Mucosa of descending colon (tissue), 3 donors: ENCODE measurements around the gene BPIFB3. TPM values are rescaled to one million over a fixed set of nuclear protein-coding genes. Genes with fewer than 3 reads are reported as not detected.

ENCODE experiments used
- ATAC-seq: fragments of 200-7000 bp; cut with Tn5 transposase; one replicate; pipeline ENCODE4 v1.9.1; 2020; ENCODE audit warnings: mild to moderate bottlenecking, moderate library complexity
- DNase-seq, 3 donors: peaks; one replicate each; pipeline ENCODE4 v3.0.0-alpha.2; 2020
- H3K36me3 ChIP-seq: fragments of 200-600 bp; one replicate; pipeline ENCODE4 v1.8.0; 2021; ENCODE audit warnings: low read depth, mild to moderate bottlenecking
- H3K4me1 ChIP-seq: fragments of 200-600 bp; one replicate; pipeline ENCODE4 v1.8.0; 2021; ENCODE audit warnings: low read depth, mild to moderate bottlenecking
- H3K4me3 ChIP-seq: fragments of 200-600 bp; one replicate; pipeline ENCODE4 v1.8.0; 2021; ENCODE audit warnings: mild to moderate bottlenecking
- H3K9me3 ChIP-seq: fragments of 200-600 bp; one replicate; pipeline ENCODE4 v1.8.0; 2021; ENCODE audit warnings: mild to moderate bottlenecking
- CTCF ChIP-seq: fragments of 200-600 bp; IDR thresholded peaks from one replicate; pipeline ENCODE4 v1.8.0; 2022; ENCODE audit warnings: antibody characterized with exemption, mild to moderate bottlenecking
- intact Hi-C, 2 donors: fragments of 100-400 bp; cut with DNase I in 1 of 2; cut with micrococcal nuclease in 1 of 2; formaldehyde crosslinking; loops; one replicate each; pipeline versions ENCODE4 v1.11.0 to v1.11.1; 2022; cut with DNase I, micrococcal nuclease
- total RNA-seq, 3 donors: library from RNA; stranded (reverse); fragmentation: NEBNext Ultra II Directional in 2 of 3; extraction: Animal tissue kit (Norgen Biotek cat#: 25700) in 2 of 3; gene quantifications; one replicate each; pipeline versions ENCODE4 v1.2.1 to v1.2.4, GENCODE V29; 2021 to 2023
- donor health status: DM: no; HTN: no; CAD: no; lungs with moderate emphysema.
- donor health status: DM: no; HTN: no; CAD: no.
- donor health status: DM: no; HTN: yes; CAD: no.

The BPIFB3 gene
- total RNA-seq, 3 donors from 2014 or later = not detected

DNA sequence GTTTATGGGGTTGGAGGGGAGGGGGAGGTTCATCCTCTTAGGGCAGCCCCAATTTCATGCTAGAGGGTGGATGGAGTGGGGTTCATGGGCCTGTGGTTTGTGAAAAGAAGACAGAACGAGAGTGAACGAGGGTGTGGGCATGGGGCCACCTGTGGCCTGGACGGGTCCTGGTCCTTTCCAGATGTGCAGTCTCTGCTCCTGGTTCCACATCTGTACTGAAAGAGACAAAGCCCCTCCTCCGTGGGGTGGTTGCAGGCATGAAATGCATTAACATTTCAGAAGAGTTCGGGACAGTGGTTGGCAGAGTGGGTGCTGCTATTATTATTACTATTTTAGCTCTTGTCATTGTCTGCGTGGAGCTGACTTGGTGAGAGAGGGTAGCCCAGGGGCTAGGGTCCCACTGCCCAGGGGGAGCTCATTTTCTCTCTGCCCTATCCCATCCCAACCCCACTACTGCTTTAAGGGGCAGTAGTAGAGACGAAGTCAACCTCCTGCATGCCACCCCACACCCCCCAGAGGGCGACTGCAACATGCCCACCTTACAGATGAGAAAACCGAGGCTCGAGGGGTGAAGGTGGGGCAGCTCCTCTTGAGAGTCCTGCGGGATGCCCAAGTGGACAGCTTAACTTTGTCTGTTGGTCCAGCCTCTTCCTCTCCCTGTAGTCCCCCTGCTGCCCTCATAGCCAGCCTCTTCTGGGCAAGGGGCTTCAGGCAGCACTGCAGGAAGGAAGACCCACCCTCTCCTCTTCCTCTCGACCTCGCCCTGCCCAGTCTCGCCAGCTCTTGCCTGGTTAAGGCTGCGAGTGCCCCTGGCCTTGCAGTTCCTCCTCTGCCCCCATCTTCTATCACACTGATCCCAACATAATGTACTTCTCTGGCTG is 37.8 kb upstream of the BPIFB3 start:
- Histone ChIP-seq H3K9me3 (no peaks in the 10 kb centered on the region), H3K36me3 (no peaks in the 10 kb centered on the region), H3K4me1 (no peaks in the 10 kb centered on the region), H3K4me3 (no peak overlapping the region)
- ATAC-seq (no peak), DNase-seq (no peak)
- intact Hi-C loops = no loop called here
- TF ChIP-seq CTCF = no peak

- no peaks in the 10 kb centered on the region for H3K9me3 ChIP-seq
- no peaks in the 10 kb centered on the region for H3K4me1 ChIP-seq
- DNase-seq (no peak), ATAC-seq (no peak)
- intact Hi-C loops = no loop called here
- no peak overlapping the region for H3K4me3 ChIP-seq
- TF ChIP-seq CTCF = no peak
- H3K36me3 ChIP-seq = no peaks in the 10 kb centered on the region
Observed at GRCh38 chr20:33016581-33017109, 37.1 kb upstream of the BPIFB3 start.

- Histone ChIP-seq H3K4me1 (no peaks in the 10 kb centered on the region), H3K4me3 (no peak overlapping the region), H3K9me3 (no peaks in the 10 kb centered on the region), H3K36me3 (no peaks in the 10 kb centered on the region)
- ATAC-seq (no peak), DNase-seq (no peak)
- intact Hi-C loops = no loop called here
- no peak for TF ChIP-seq CTCF
Observed at GRCh38 chr20:33017542-33017941, 36.2 kb upstream of the BPIFB3 start.

DNA sequence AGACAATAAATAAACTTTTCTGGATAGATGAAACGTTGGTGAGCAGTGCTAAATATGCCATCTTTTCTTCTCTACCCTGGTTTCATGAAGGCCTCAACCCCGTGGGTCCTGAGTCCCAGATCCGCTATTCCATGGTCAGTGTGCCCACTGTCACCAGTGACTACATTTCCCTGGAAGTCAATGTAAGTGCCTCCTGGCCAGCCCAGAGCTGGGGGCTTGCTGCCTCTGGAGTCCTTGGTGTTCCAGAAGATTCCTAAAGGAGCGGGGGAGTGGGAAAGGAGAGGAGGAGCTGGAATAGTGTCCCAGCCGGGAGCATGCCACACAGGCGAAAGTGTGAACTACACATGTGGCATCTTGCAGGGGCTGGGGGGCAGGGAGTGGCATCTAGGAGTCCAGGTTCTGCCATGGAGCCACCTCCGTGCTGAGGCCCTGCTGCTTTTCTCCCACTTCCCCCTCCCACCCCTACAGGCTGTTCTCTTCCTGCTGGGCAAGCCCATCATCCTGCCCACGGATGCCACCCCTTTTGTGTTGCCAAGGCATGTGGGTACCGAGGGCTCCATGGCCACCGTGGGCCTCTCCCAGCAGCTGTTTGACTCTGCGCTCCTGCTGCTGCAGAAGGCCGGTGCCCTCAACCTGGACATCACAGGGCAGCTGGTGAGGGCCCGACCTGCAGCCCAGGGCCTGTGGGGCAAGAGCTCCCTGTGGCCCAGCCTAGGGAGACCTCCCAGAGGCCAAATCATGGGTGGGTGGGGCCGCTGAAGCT is 35.4 kb upstream of the BPIFB3 start:
- no peak for TF ChIP-seq CTCF
- Histone ChIP-seq H3K4me1 (no peaks in the 10 kb centered on the region), H3K36me3 (no peaks in the 10 kb centered on the region), H3K9me3 (no peaks in the 10 kb centered on the region), H3K4me3 (no peak overlapping the region)
- no peak for ATAC-seq
- intact Hi-C loops = no loop called here
- DNase-seq = no peak

GRCh38 chr20:33019465-33020277 is 34.0 kb upstream of the BPIFB3 start:
- ATAC-seq = no peak
- DNase-seq = no peak
- Histone ChIP-seq H3K36me3 (no peaks in the 10 kb centered on the region), H3K9me3 (no peaks in the 10 kb centered on the region), H3K4me3 (no peak overlapping the region), H3K4me1 (no peaks in the 10 kb centered on the region)
- intact Hi-C loops = no loop called here
- TF ChIP-seq CTCF = no peak
